Activated CD4-positive, alpha-beta T cell treated with anti-CD3 and anti-CD28 coated beads, Interleukin-2, Interleukin-6, amounts not matched to agents 100 ng/mL and 50 ng/mL, durations not matched to agents 16 hours and 8 hours (primary cell): ENCODE data around the gene LSS.

Source experiments
- DNase-seq: peaks from one replicate; pipeline ENCODE4 v3.0.0-alpha.2; 2020

LSS gene

GRCh38 chr21:46228345-46229051 lies at the start of gene LSS:
Gene LSS, minus strand, starts transcription at chr21:46228774. Its CDS starts 29 bp downstream, at chr21:46228745.
- DNase-seq, result peak; percentile 99

GRCh38 chr21:46274797-46275390 lies 46.3 kb upstream of the LSS start:
- no peak for DNase-seq

GRCh38 chr21:46273341-46273740 lies 44.8 kb upstream of the LSS start:
- DNase-seq, result no peak

GRCh38 chr21:46269466-46269865 lies 40.9 kb upstream of the LSS start:
- no peak for DNase-seq

- no peak for DNase-seq
These were observed 39.8 kb upstream of the LSS start for GRCh38 chr21:46268371-46268770.

GRCh38 chr21:46266946-46267345 lies 38.4 kb upstream of the LSS start:
- DNase-seq, result no peak

- DNase-seq, result no peak
These were observed 37.4 kb upstream of the LSS start for GRCh38 chr21:46265736-46266525.

GRCh38 chr21:46264690-46265144 lies 36.1 kb upstream of the LSS start:
- DNase-seq, result no peak

- DNase-seq, result no peak
These were observed 35.6 kb upstream of the LSS start for GRCh38 chr21:46264046-46264689.

- DNase-seq, result no peak
These were observed 28.0 kb upstream of the LSS start for GRCh38 chr21:46256501-46256994.

GRCh38 chr21:46255758-46256337 lies 27.3 kb upstream of the LSS start:
- no peak for DNase-seq

- no peak for DNase-seq
These were observed 26.6 kb upstream of the LSS start for GRCh38 chr21:46255166-46255565.

- no peak for DNase-seq
These were observed 25.8 kb upstream of the LSS start for GRCh38 chr21:46254208-46254975.

GRCh38 chr21:46253610-46254124 lies 25.1 kb upstream of the LSS start:
- DNase-seq, result peak; percentile 64

- DNase-seq, result no peak
These were observed 24.3 kb upstream of the LSS start for GRCh38 chr21:46252840-46253239.

- DNase-seq, result no peak
These were observed 21.7 kb upstream of the LSS start for GRCh38 chr21:46250146-46250725.

- DNase-seq, result no peak
These were observed 20.3 kb upstream of the LSS start for GRCh38 chr21:46248827-46249226.

GRCh38 chr21:46248422-46248782 lies 19.8 kb upstream of the LSS start:
- DNase-seq, result no peak

GRCh38 chr21:46247699-46248421 lies 19.3 kb upstream of the LSS start:
- DNase-seq, result no peak

GRCh38 chr21:46246345-46246744 lies 17.8 kb upstream of the LSS start:
- no peak for DNase-seq
